ENCODE results near the gene TUBE1.

TUBE1 gene

DNA sequence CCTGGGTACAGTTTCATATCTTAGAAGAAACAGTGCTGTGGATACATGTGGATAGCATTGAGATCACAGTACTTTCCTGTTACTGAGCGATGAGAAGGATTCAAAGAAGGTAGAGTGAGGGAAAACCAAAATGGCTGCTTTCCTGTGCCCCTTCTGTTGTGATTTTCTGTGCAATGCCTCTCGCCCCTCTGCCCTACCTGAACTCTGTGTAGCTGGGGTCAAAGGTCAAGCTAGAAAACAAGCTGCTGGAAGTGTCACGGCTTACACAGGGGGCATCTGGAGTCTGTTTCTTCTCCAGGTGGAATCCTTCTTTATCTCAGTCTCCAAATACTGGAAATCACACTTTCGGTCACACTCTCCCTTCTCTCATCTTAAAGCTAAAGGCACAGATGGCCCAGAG lies 60.3 kb downstream of the TUBE1 start:
- CTCF ChIA-PET: interaction anchor here (0.6 kb wide), 1 partner anchor 1980 kb away, joined by 3 read pairs; no protein-coding TSS in a partner anchor
- POLR2A ChIA-PET (ENCODE audit: low non-redundant PET): no interaction called here
- TF ChIP-seq, protein P1, sequence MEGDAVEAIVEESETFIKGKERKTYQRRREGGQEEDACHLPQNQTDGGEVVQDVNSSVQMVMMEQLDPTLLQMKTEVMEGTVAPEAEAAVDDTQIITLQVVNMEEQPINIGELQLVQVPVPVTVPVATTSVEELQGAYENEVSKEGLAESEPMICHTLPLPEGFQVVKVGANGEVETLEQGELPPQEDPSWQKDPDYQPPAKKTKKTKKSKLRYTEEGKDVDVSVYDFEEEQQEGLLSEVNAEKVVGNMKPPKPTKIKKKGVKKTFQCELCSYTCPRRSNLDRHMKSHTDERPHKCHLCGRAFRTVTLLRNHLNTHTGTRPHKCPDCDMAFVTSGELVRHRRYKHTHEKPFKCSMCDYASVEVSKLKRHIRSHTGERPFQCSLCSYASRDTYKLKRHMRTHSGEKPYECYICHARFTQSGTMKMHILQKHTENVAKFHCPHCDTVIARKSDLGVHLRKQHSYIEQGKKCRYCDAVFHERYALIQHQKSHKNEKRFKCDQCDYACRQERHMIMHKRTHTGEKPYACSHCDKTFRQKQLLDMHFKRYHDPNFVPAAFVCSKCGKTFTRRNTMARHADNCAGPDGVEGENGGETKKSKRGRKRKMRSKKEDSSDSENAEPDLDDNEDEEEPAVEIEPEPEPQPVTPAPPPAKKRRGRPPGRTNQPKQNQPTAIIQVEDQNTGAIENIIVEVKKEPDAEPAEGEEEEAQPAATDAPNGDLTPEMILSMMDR (conservative IDR thresholded peaks at IDR 0.05; ENCODE audit: low read depth): no peak
- no peak overlapping the region for H3K27ac ChIP-seq
- DNase-seq (ENCODE audit: low spot score): no peak

DNA sequence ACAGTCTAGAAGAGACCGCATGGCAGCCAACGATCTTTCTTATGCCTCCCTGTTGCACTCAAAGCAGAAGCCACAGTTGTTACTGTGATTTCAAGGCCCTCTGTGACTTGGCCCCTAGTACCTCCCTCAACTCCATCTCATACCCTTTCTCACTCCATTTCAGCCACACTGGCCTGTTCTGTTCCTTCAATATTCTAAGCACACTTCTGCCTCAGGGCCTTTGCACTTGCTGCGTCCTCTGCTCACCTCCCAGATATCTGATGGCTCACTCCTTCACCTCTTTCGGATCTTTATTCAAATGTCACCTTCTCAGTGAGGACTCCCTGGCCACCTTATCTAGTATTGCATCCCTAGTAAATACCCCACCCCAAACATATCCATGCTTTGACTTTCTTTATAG lies 62.8 kb downstream of the TUBE1 start:
- DNase-seq (ENCODE audit: low spot score): no peak
- ChIA-PET CTCF (no interaction called here), POLR2A (ENCODE audit: low non-redundant PET) (no interaction called here)
- TF ChIP-seq, protein P1 (conservative IDR thresholded peaks at IDR 0.05; ENCODE audit: low read depth): no peak
- H3K27ac ChIP-seq: no peak overlapping the region

- DNase-seq (ENCODE audit: low spot score): no peak
- POLR2A ChIA-PET (ENCODE audit: low non-redundant PET): no interaction called here
- TF ChIP-seq, protein P1 (conservative IDR thresholded peaks at IDR 0.05; ENCODE audit: low read depth): no peak
- H3K27ac ChIP-seq: no peak overlapping the region
- CTCF ChIA-PET: no interaction called here
Measured at GRCh38 chr6:112022749-112023148, 64.5 kb downstream of the TUBE1 start.

DNA sequence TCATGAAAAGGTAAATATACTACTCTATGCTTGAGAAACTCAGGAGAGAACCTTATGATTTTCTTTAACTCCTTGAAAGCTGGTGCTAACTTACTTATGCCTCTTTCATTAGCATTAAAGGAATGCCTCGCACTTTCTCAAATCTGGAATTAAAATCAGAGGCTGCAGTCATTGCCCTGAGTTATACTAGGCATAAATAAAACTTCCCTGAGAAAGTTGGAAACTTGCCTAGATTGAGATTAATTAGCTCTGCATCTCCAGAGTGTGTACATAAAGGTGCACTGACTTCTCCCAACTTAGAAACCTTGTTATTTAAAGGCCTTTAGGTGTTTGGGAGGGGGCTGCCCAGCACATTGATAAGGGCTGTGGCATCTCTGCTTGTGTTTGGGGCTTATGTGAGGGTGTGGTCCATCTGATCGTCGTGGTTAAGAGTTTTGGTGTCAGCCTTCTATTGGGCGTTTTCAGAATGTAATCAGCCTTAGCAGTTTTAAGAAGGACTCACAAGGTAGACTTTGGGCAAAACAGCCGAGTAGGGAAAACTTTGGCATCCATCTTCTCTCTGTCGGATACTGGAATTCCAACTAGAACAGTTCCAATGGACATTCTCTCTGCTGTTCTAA lies 65.5 kb downstream of the TUBE1 start:
- H3K27ac ChIP-seq: no peak overlapping the region
- TF ChIP-seq, protein P1 (conservative IDR thresholded peaks at IDR 0.05; ENCODE audit: low read depth): no peak
- no peak for DNase-seq (ENCODE audit: low spot score)
- ChIA-PET POLR2A (ENCODE audit: low non-redundant PET) (no interaction called here), CTCF (no interaction called here)

All from RWPE1 (cell line).